Retina (tissue), 1 donor: ENCODE data around the gene GRPR.

Source experiments
- DNase-seq: peaks from one replicate; pipeline ENCODE4 v3.0.0-alpha.2; 2016

GRPR gene

GRCh38 chrX:16186380-16187007 lies 63.1 kb downstream of the GRPR start:
- no peak for DNase-seq

DNA sequence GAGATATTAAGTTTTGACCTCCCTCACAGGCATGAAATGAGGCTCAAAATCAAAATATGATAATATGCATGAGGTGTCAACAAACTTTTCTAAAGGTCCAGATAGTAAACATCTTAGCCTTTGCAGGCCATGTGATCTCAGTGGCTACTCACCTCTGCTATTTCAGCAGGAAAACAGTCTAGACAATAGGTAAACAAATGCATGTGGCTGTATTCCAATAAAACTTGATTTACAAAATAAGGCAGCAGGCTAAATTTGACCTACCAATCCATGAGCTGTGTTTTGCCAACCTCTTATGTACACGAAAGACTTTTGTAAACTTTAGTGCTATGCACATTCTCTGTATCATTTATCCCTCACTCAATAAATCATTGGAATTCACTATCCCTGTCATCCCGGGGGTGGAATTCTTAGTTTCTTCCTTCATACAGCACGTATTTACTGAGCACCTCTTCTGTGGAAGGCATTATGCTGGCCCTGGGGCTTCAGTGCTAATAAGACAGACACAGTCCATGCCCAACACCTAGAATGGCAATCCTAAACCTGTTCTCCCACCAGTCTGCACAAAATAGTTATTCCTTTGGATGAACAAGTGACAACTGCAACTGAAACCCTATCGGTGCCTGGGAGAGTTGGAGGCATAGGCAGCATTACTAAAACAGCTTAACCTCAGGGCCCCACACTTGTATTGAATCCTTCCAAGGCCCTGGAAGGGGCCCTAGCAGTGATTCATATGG lies 63.8 kb downstream of the GRPR start:
- no peak for DNase-seq

- DNase-seq: no peak
Measured at GRCh38 chrX:16188687-16189086, 65.3 kb downstream of the GRPR start.

DNA sequence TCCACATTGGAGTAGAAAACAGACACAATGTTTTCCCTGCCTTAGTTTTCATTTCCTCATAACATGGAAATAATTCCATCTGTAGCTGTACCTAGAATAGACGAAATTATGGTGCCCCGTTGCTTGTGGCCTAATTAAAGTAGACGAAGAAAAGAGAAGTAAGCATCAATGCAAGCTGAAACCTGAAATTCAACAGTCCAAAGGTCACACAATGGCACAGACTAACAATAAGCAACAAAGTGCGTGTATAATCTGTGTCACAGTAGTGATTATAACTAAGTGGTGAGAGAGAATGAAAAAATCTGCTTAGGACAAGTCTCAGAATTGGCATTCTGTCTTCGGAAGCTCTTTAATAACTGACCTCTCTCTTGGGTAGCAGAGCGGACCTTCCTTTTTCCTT lies 68.2 kb downstream of the GRPR start:
- no peak for DNase-seq

DNA sequence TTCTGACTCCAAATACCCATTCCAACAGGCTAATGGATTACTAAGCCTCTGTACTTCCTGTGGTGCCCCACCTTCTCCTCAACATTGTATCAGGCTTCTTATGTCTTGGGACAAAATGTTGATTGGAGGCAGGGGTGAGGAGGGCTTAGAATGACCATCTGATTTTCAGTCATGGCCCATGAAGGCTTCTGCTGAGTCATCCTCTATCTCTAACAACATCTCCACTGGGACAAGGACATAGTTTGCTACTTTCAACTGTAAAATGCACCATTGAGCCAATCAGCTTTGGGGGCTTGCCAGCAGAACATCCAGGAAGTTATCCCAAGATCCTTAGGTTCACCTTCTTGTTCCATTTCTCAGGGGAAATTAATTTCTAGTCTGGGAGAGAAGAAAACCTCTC lies 73.5 kb downstream of the GRPR start:
- no peak for DNase-seq

DNA sequence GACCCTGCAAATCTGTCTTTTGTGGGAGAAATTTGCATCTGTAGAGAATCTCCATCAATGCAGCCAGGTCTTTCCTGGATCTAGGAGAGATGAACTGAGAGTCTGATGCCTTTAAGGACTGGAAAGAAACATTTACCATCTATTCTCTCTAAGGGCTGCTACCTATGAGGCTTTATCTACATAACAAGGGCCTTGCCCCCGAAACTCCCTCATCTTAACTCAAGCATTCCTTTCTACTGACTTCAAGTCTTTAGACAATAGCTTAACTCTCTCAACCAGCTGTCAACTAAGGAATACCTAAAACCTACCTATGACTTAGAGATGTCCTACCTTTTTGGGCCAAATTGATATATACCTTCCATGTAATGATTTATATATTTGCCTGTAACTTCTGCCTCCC lies 76.0 kb downstream of the GRPR start:
- DNase-seq: no peak

DNA sequence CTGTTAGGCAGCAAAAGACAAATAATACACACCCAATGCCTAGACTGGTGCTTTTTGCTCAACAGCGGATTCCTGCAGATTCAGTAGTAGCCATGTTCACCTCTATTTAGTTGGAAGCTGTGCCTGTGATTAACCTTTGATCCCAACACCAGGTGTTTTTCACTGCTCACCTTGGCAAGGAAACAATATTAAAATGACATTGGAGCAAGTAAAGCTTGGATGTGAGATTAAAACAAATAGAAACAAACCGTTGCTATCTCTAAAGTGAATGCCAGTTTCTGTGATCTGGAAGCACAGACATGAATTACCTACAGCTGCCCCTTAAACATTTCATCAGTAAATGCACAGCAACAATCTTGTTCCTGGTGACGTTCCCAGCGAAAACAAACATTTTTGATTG lies 79.6 kb downstream of the GRPR start:
- DNase-seq: no peak
